Ishikawa (cell line): ENCODE results near the gene WDR81.

ENCODE experiments used
- CEBPB ChIP-seq: IDR thresholded peaks from 2 replicates; pipeline ENCODE4 v1.6.1; 2012
- CREB1 ChIP-seq: IDR thresholded peaks from 2 replicates; pipeline ENCODE4 v1.6.1; 2012; ENCODE audit warnings: low read depth
- EGR1 ChIP-seq: IDR thresholded peaks from 2 replicates; pipeline ENCODE4 v1.6.1; 2012
- EP300 ChIP-seq: IDR thresholded peaks from 2 replicates; pipeline ENCODE4 v1.6.1; 2012; ENCODE audit warnings: borderline replicate concordance
- FOXM1 ChIP-seq: IDR thresholded peaks from 2 replicates; pipeline ENCODE4 v1.6.1; 2012; ENCODE audit warnings: low read depth, borderline replicate concordance
- NFIC ChIP-seq: IDR thresholded peaks from 2 replicates; pipeline ENCODE4 v1.6.1; 2012
- RAD21 ChIP-seq: IDR thresholded peaks from 2 replicates; pipeline ENCODE4 v1.6.1; 2012; ENCODE audit warnings: low read depth
- TAF1 ChIP-seq: IDR thresholded peaks from 2 replicates; pipeline ENCODE4 v1.6.1; 2012; ENCODE audit warnings: low read depth, mild to moderate bottlenecking
- TCF12 ChIP-seq: IDR thresholded peaks from 2 replicates; pipeline ENCODE4 v1.6.1; 2012; ENCODE audit warnings: low read depth
- TEAD4 ChIP-seq: IDR thresholded peaks from 2 replicates; pipeline ENCODE4 v1.6.1; 2012
- YY1 ChIP-seq: IDR thresholded peaks from 2 replicates; pipeline ENCODE4 v1.6.1; 2012; ENCODE audit warnings: low read depth
- ZBTB7A ChIP-seq: IDR thresholded peaks from 2 replicates; pipeline ENCODE4 v1.6.1; 2012; ENCODE audit warnings: low read depth
- TF ChIP-seq, protein P1 (sequence below): IDR thresholded peaks from 2 replicates; pipeline ENCODE4 v1.6.1; 2012
- TF ChIP-seq, protein P2 (sequence below): IDR thresholded peaks from 2 replicates; pipeline ENCODE4 v1.6.1; 2012
- TF ChIP-seq, protein P3 (sequence below): IDR thresholded peaks from 2 replicates; pipeline ENCODE4 v1.6.1; 2012; ENCODE audit warnings: low read depth, mild to moderate bottlenecking

WDR81 gene

DNA sequence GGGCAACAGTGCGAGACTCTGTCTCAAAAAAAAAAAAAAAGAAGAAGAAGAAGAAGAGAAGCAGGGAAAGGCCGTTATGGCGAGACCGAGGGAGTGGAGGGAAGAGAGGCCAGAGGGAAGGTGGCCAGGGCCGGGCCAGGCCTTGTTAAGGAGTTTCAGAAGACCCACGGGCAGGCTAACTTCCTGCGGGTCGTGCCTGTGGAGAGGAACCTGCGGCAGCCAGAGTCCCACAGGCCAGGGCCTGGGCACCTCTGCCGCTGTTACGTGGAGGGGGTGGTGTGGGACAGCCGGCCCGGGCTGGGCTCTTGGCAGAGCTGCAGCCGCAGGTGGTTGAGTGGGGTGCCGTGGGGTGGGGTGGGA is 5.4 kb downstream of the WDR81 start:
- TF ChIP-seq ZBTB7A (no peak), TCF12 (no peak), FOXM1 (no peak), YY1 (no peak), CREB1 (no peak), TAF1 (no peak)
- TF ChIP-seq, protein P1, sequence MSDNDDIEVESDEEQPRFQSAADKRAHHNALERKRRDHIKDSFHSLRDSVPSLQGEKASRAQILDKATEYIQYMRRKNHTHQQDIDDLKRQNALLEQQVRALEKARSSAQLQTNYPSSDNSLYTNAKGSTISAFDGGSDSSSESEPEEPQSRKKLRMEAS = no peak
- TF ChIP-seq, protein P2, sequence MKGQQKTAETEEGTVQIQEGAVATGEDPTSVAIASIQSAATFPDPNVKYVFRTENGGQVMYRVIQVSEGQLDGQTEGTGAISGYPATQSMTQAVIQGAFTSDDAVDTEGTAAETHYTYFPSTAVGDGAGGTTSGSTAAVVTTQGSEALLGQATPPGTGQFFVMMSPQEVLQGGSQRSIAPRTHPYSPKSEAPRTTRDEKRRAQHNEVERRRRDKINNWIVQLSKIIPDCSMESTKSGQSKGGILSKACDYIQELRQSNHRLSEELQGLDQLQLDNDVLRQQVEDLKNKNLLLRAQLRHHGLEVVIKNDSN = no peak

DNA sequence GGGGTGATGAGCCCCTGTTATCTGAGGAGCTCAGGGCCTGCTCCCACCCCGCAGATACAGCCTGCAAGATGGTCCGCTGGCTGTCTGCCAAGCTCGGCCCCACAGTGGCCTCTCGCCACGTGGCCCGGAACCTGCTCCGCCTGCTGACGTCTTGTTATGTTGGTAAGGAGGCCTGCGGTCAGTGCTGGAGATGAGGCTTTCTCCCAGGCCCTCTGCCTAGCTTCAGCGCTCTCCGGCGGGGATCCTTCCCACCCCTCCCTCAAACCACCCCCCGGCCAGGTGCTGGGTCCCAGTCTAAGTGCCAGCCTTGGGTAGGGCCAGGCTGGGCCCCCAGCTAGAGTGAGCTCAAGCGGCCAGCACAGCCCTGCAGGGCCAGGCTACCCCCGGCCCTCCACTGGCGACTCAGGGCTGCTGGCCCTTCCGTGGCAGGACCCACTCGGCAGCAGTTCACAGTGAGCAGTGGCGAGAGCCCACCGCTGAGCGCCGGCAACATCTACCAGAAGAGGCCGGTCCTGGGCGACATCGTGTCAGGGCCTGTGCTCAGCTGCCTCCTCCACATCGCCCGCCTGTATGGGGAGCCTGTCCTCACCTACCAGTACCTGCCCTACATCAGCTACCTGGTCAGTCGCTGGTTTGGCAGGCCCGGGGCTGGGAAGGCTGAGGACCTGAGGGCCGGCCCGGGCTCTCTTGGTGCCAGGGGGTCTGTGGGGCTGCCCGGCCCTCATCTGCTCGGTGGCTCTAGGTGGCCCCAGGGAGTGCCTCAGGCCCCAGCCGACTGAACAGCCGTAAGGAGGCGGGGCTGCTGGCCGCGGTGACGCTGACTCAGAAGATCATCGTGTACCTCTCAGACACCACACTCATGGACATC is 6.1 kb downstream of the WDR81 start:
- TF ChIP-seq FOXM1 = no peak
- TF ChIP-seq YY1 = no peak
- no peak for TF ChIP-seq NFIC
- TF ChIP-seq TEAD4 = no peak
- TF ChIP-seq EP300 = no peak
- TF ChIP-seq ZBTB7A = no peak
- TF ChIP-seq, protein P3, sequence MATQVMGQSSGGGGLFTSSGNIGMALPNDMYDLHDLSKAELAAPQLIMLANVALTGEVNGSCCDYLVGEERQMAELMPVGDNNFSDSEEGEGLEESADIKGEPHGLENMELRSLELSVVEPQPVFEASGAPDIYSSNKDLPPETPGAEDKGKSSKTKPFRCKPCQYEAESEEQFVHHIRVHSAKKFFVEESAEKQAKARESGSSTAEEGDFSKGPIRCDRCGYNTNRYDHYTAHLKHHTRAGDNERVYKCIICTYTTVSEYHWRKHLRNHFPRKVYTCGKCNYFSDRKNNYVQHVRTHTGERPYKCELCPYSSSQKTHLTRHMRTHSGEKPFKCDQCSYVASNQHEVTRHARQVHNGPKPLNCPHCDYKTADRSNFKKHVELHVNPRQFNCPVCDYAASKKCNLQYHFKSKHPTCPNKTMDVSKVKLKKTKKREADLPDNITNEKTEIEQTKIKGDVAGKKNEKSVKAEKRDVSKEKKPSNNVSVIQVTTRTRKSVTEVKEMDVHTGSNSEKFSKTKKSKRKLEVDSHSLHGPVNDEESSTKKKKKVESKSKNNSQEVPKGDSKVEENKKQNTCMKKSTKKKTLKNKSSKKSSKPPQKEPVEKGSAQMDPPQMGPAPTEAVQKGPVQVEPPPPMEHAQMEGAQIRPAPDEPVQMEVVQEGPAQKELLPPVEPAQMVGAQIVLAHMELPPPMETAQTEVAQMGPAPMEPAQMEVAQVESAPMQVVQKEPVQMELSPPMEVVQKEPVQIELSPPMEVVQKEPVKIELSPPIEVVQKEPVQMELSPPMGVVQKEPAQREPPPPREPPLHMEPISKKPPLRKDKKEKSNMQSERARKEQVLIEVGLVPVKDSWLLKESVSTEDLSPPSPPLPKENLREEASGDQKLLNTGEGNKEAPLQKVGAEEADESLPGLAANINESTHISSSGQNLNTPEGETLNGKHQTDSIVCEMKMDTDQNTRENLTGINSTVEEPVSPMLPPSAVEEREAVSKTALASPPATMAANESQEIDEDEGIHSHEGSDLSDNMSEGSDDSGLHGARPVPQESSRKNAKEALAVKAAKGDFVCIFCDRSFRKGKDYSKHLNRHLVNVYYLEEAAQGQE = no peak
- TF ChIP-seq EGR1 = no peak
- no peak for TF ChIP-seq TCF12
- TF ChIP-seq, protein P1 = no peak
- TF ChIP-seq CREB1 = no peak
- TF ChIP-seq, protein P2 = no peak

DNA sequence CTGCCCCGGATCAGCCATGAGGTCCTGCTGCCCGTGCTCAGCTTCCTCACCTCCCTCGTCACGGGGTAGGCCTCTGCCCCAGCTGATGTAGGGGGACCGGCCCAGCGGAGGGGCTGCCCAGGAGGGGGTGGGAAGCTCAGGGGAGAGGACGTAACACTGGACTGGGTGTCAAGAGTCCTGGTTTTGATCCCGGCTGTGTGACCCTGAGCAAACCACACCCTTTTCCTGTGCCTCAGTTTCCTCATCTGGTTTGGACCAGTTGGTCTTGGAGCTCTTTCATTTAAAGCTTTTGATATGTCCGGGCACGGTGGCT is 6.6 kb downstream of the WDR81 start:
- no peak for TF ChIP-seq RAD21

DNA sequence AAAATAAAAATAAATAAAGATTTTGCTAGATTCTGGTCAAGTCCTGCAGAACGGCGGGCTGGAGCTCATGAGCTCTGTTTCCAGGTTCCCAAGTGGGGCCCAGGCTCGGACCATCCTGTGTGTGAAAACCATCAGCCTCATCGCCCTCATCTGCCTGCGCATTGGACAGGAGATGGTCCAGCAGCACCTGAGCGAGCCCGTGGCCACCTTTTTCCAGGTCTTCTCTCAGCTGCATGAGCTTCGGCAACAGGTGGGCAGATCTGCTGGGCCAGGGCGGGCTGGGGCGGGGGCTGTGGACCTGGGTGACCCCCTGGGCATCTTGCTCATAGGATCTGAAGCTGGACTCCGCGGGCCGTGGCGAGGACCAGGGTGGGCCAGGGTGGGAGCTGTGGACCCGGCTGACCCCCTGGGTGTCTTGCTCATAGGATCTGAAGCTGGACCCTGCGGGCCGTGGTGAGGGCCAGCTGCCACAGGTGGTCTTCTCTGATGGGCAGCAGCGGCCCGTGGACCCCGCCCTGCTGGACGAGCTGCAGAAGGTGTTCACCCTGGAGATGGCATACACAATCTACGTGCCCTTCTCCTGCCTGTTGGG is 7.8 kb downstream of the WDR81 start:
- TF ChIP-seq, protein P3 = no peak
- TF ChIP-seq, protein P1 = no peak
- TF ChIP-seq TAF1 = no peak
- TF ChIP-seq EP300 = no peak
- TF ChIP-seq FOXM1 = no peak
- TF ChIP-seq CREB1 = no peak
- TF ChIP-seq, protein P2 = no peak
- TF ChIP-seq TCF12 = no peak
- TF ChIP-seq TEAD4 = no peak
- no peak for TF ChIP-seq ZBTB7A
- no peak for TF ChIP-seq RAD21
- TF ChIP-seq YY1 = no peak
- TF ChIP-seq CEBPB = no peak
- no peak for TF ChIP-seq EGR1
- TF ChIP-seq NFIC = no peak

DNA sequence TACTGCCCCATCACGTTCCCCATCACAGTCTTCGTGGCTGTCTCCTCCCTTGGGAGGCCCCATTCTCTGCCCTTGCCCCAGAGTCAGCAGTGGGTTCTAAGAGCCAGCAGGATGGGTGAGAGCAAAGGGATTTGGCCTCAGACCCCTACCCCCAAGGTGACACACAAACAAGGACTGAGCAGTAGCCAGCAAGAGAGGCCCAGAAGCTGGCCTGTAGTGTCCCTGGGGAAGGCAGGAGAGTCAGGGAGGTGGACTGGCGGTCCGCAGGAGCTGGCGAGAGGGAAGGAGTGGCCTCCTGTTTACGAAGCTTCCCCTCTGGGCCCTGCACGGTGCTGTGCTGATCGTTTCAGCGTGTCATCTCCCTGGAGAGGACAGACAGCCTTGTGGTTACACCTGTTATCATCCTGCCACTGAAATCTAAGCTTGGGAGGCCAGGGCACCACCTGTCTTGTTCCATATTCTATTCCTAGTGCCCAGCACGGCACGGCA is 8.4 kb downstream of the WDR81 start:
- TF ChIP-seq CREB1 (no peak), ZBTB7A (no peak), TAF1 (no peak), NFIC (no peak), CEBPB (no peak), RAD21 (no peak), YY1 (no peak)
- TF ChIP-seq, protein P2 = no peak
